CD4-positive, alpha-beta T cell (primary cell): Measurements from ENCODE around the gene NOS2. TPM values are rescaled to one million over a fixed set of nuclear protein-coding genes. Genes with fewer than 3 reads are reported as not detected.
A peak's percentile ranks its signal among the peaks of the same experiment; 100 is the strongest.

Source experiments
- ATAC-seq: fragments of 200-7000 bp; cut with Tn5 transposase; one replicate; pipeline ENCODE4 v1.10.0; 2022; ENCODE audit warnings: mild to moderate bottlenecking; ENCODE audit not compliant: poor library complexity
- CTCF ChIA-PET: fragments of 350-600 bp; sonication (Branson Sonifier 250); formaldehyde crosslinking; loops from one replicate; lab custom pipeline; 2021; ENCODE audit warnings: antibody characterized with exemption, inconsistent platforms; lab: Charles Lee
- POLR2A ChIA-PET: fragments of 350-600 bp; sonication (Branson Sonifier 250); formaldehyde crosslinking; loops from one replicate; lab custom pipeline; 2021; ENCODE audit warnings: antibody characterized with exemption, inconsistent platforms; lab: Charles Lee
- DNase-seq, 14 experiments: peaks; one replicate each; pipeline ENCODE4 v3.0.0-alpha.2; 2013 to 2020; ENCODE audit warnings: mixed read lengths in 2 of 14
- H3K27ac ChIP-seq, 2 donors: one replicate each; pipeline versions ENCODE4 v1.5.1 to v1.7.0; 2013; ENCODE audit warnings: low read length in 2 of 2, low read depth in 1 of 2, mild to moderate bottlenecking in 1 of 2
- H3K27me3 ChIP-seq, 2 experiments: 1 replicate in 1 of 2; 2 replicates in 1 of 2; pipeline versions ENCODE4 v1.6.1 to v1.7.0; 2013; ENCODE audit warnings: low read length in 2 of 2, control low read depth in 1 of 2, mild to moderate bottlenecking in 1 of 2, moderate library complexity in 1 of 2; ENCODE audit not compliant: insufficient read depth in 2 of 2, control insufficient read depth in 1 of 2
- H3K36me3 ChIP-seq: one replicate; pipeline ENCODE4 v1.6.1; 2013; ENCODE audit warnings: low read length, control low read depth; ENCODE audit not compliant: insufficient read depth
- H3K4me1 ChIP-seq: one replicate; pipeline ENCODE4 v1.6.1; 2013; ENCODE audit warnings: low read length, control low read depth; ENCODE audit not compliant: insufficient read depth
- H3K4me3 ChIP-seq: one replicate; pipeline ENCODE4 v1.5.1; 2013; ENCODE audit warnings: mild to moderate bottlenecking, low read length, moderate library complexity
- H3K9me3 ChIP-seq, 2 experiments: 1 replicate in 1 of 2; 2 replicates in 1 of 2; pipeline versions ENCODE4 v1.6.1 to v1.7.0; 2013; ENCODE audit warnings: low read length in 2 of 2, mild to moderate bottlenecking in 2 of 2, control low read depth in 1 of 2, moderate library complexity in 1 of 2; ENCODE audit not compliant: control insufficient read depth in 1 of 2, insufficient read depth in 1 of 2
- H3K27ac Mint-ChIP-seq: one replicate; pipeline ENCODE4 v1.8.0; 2020; ENCODE audit warnings: mixed read lengths
- H3K27me3 Mint-ChIP-seq: one replicate; pipeline ENCODE4 v1.8.0; 2021; ENCODE audit warnings: mixed read lengths
- H3K36me3 Mint-ChIP-seq: one replicate; pipeline ENCODE4 v1.8.0; 2021; ENCODE audit warnings: low read depth, mixed read lengths
- H3K4me1 Mint-ChIP-seq: one replicate; pipeline ENCODE4 v1.8.0; 2021; ENCODE audit warnings: low read depth, mixed read lengths
- H3K4me3 Mint-ChIP-seq: one replicate; pipeline ENCODE4 v1.8.0; 2020; ENCODE audit warnings: mild to moderate bottlenecking, mixed read lengths
- H3K9me3 Mint-ChIP-seq: one replicate; pipeline ENCODE4 v1.8.0; 2020; ENCODE audit warnings: mixed read lengths
- CTCF ChIP-seq: fragments of 200-600 bp; IDR thresholded peaks from one replicate; pipeline ENCODE4 v1.8.0; 2022; ENCODE audit warnings: antibody characterized with exemption, mild to moderate bottlenecking
- intact Hi-C, 2 experiments: fragments of 100-400 bp; cut with DNase I in 1 of 2; cut with micrococcal nuclease in 1 of 2; formaldehyde crosslinking; loops; one replicate each; pipeline versions ENCODE4 v1.15.1 to v1.9.0; 2023 to 2025; cut with DNase I, micrococcal nuclease
- total RNA-seq, 174 experiments: library from RNA in 2 of 174; stranded (reverse) in 2 of 174; gene quantifications; one replicate each; pipeline ENCODE4 v1.2.3 and lab custom pipeline; 2021 to 2026

Gene NOS2
- total RNA-seq, 2 experiments from 2014 or later = 0.08 TPM; not detected in 1

GRCh38 chr17:27808628-27809027 lies 8.3 kb upstream of the NOS2 start:
- peak overlapping the region in 1 of 2 donors; percentile 57 for H3K27ac ChIP-seq
- H3K9me3 ChIP-seq = no peaks in the 10 kb centered on the region
- Mint-ChIP-seq H3K9me3 (no peaks in the 10 kb centered on the region), H3K36me3 (no peaks in the 10 kb centered on the region), H3K4me3 (no peak overlapping the region), H3K27ac (peak overlapping the region; percentile 78), H3K27me3 (no peaks in the 10 kb centered on the region), H3K4me1 (peaks cover 22% of the 10 kb centered on the region)
- H3K4me1 ChIP-seq = peaks cover 38% of the 10 kb centered on the region
- peak overlapping the region; percentile 30 for H3K4me3 ChIP-seq
- no peaks in the 10 kb centered on the region for H3K36me3 ChIP-seq
- no peak for TF ChIP-seq CTCF
- POLR2A ChIA-PET = interaction anchor here (0.7 to 5.6 kb wide), 8 partner anchors 15 to 515 kb away, joined by 3 to 128 read pairs (median 6); partner anchors contain the start of genes LYRM9 and WSB1
- H3K27me3 ChIP-seq = no peaks in the 10 kb centered on the region
- CTCF ChIA-PET = interaction anchor here (5.1 kb wide), 2 partner anchors 72 to 85 kb away, joined by 63 read pairs; partner anchors contain the start of gene LYRM9
- DNase-seq (peak in 1 of 14 experiments; percentile 32), ATAC-seq (no peak)
- intact Hi-C loops = loop anchor here (5.0 to 10.0 kb wide), 3 partner anchors 236 to 734 kb away; partner anchors contain the start of genes NLK (in 1 of the 2) and WSB1 (in 1 of the 2)

GRCh38 chr17:27807567-27808470 lies 7.5 kb upstream of the NOS2 start:
- ChIA-PET POLR2A (interaction anchor here (0.7 to 5.6 kb wide), 9 partner anchors 14 to 514 kb away, joined by 3 to 128 read pairs (median 6); partner anchors contain the start of genes LYRM9 and WSB1), CTCF (interaction anchor here (5.1 kb wide), 2 partner anchors 73 to 86 kb away, joined by 63 read pairs; partner anchors contain the start of gene LYRM9)
- H3K27me3 ChIP-seq = no peaks in the 10 kb centered on the region
- TF ChIP-seq CTCF = no peak
- intact Hi-C loops = loop anchor here (5.0 to 10.0 kb wide), 3 partner anchors 237 to 734 kb away; partner anchors contain the start of genes NLK (in 1 of the 2) and WSB1 (in 1 of the 2)
- ATAC-seq = peak; percentile 97
- Mint-ChIP-seq H3K36me3 (no peaks in the 10 kb centered on the region), H3K4me3 (peak overlapping the region; percentile 83), H3K27me3 (no peaks in the 10 kb centered on the region), H3K9me3 (no peaks in the 10 kb centered on the region), H3K27ac (peak overlapping the region; percentile 78), H3K4me1 (peaks cover 22% of the 10 kb centered on the region)
- peak overlapping the region; percentile 29 to 57 for H3K27ac ChIP-seq
- peak; percentile 22 to 90 (median 60) for DNase-seq
- H3K9me3 ChIP-seq = no peaks in the 10 kb centered on the region
- H3K4me3 ChIP-seq = peak overlapping the region; percentile 30
- H3K36me3 ChIP-seq = no peaks in the 10 kb centered on the region
- peaks cover 38% of the 10 kb centered on the region for H3K4me1 ChIP-seq

- TF ChIP-seq CTCF = peak; percentile 85
- intact Hi-C loops = loop anchor here (1.0 to 10.0 kb wide), 6 partner anchors 75 to 737 kb away; partner anchors contain the start of genes LYRM9 (in 2 of the 2), NLK (in 1 of the 2) and WSB1 (in 1 of the 2)
- peaks cover 37% of the 10 kb centered on the region for H3K4me1 ChIP-seq
- H3K27me3 ChIP-seq = no peaks in the 10 kb centered on the region
- ChIA-PET CTCF (interaction anchor here (0.6 to 5.1 kb wide), 19 partner anchors 9 to 446 kb away, joined by 3 to 63 read pairs (median 3); partner anchors contain the start of gene LYRM9), POLR2A (interaction anchor here (1.0 to 5.6 kb wide), 8 partner anchors 73 to 530 kb away, joined by 3 to 128 read pairs (median 4); partner anchors contain the start of genes IFT20, LYRM9, TNFAIP1 and WSB1)
- Mint-ChIP-seq H3K4me3 (peak overlapping the region; percentile 75), H3K9me3 (no peaks in the 10 kb centered on the region), H3K27me3 (no peaks in the 10 kb centered on the region), H3K36me3 (no peaks in the 10 kb centered on the region), H3K27ac (peak overlapping the region; percentile 75), H3K4me1 (peaks cover 22% of the 10 kb centered on the region)
- peak; percentile 63 for ATAC-seq
- H3K27ac ChIP-seq = peak overlapping the region; percentile 40 to 43
- DNase-seq = peak; percentile 71 to 91 (median 76)
- no peaks in the 10 kb centered on the region for H3K9me3 ChIP-seq
- no peaks in the 10 kb centered on the region for H3K36me3 ChIP-seq
- peak overlapping the region; percentile 45 for H3K4me3 ChIP-seq
Measured at GRCh38 chr17:27805520-27806146, 5.3 kb upstream of the NOS2 start.
